Fibroblast of lung (primary cell): Measurements from ENCODE around the gene CSTB. TPM values are rescaled to one million over a fixed set of nuclear protein-coding genes. Genes with fewer than 3 reads are reported as not detected.
A peak's percentile ranks its signal among the peaks of the same experiment; 100 is the strongest.

ENCODE experiments used
- DNase-seq, 2 donors: peaks; one replicate each; pipeline versions ENCODE4 v3.0.0 to v3.0.0-alpha.2; 2010; ENCODE audit warnings: low read depth in 2 of 2
- H2AFZ ChIP-seq: 2 replicates; pipeline ENCODE4 v1.5.1; 2012; ENCODE audit warnings: low read length, control low read depth, inconsistent platforms
- H3K27ac ChIP-seq: 2 replicates; pipeline ENCODE4 v1.5.1; 2011; ENCODE audit warnings: low read length, control low read depth; ENCODE audit not compliant: insufficient read depth
- H3K27me3 ChIP-seq: 2 replicates; pipeline ENCODE4 v1.5.1; 2011; ENCODE audit warnings: mild to moderate bottlenecking, low read length; ENCODE audit not compliant: control insufficient read depth, insufficient read depth
- H3K36me3 ChIP-seq: 2 replicates; pipeline ENCODE4 v1.5.1; 2011; ENCODE audit warnings: low read length; ENCODE audit not compliant: control insufficient read depth, insufficient read depth
- H3K4me1 ChIP-seq: 2 replicates; pipeline ENCODE4 v1.5.1; 2011; ENCODE audit warnings: low read length; ENCODE audit not compliant: control insufficient read depth, insufficient read depth; ENCODE audit errors: extremely low read depth
- H3K4me2 ChIP-seq: 2 replicates; pipeline ENCODE4 v1.5.1; 2011; ENCODE audit warnings: low read length, control low read depth; ENCODE audit not compliant: insufficient read depth; ENCODE audit errors: extremely low read depth
- H3K4me3 ChIP-seq, 4 experiments: fragments of 200-600 bp in 1 of 4; sonication (generic) in 1 of 4; replicated peaks in 1 of 4; 2 replicates each; pipeline ENCODE4 v1.5.1; 2011 to 2016; ENCODE audit warnings: low read length in 4 of 4, low read depth in 3 of 4, mild to moderate bottlenecking in 3 of 4, control low read depth in 2 of 4, inconsistent platforms in 1 of 4, mixed read lengths in 1 of 4; ENCODE audit not compliant: insufficient read depth in 1 of 4; ENCODE audit errors: control extremely low read depth in 1 of 4
- H3K79me2 ChIP-seq: 2 replicates; pipeline ENCODE4 v1.5.1; 2012; ENCODE audit warnings: mild to moderate bottlenecking, low read length, inconsistent platforms; ENCODE audit not compliant: control insufficient read depth, insufficient read depth
- H3K9ac ChIP-seq: 2 replicates; pipeline ENCODE4 v1.5.1; 2011; ENCODE audit warnings: mild to moderate bottlenecking, low read length, control low read depth; ENCODE audit not compliant: insufficient read depth
- H3K9me3 ChIP-seq: 2 replicates; pipeline ENCODE4 v1.5.1; 2012; ENCODE audit warnings: low read depth, low read length; ENCODE audit not compliant: control insufficient read depth, insufficient read depth
- H4K20me1 ChIP-seq: 2 replicates; pipeline ENCODE4 v1.5.1; 2011; ENCODE audit warnings: low read length; ENCODE audit not compliant: control insufficient read depth, insufficient read depth; ENCODE audit errors: extremely low read depth
- CTCF ChIP-seq, 2 donors: IDR thresholded peaks in 1 of 2; conservative IDR thresholded peaks in 1 of 2; 1 replicate in 1 of 2; 2 replicates in 1 of 2; pipeline ENCODE4 v1.5.1; 2011 to 2012; ENCODE audit warnings: low read length in 2 of 2, control low read depth in 1 of 2, inconsistent platforms in 1 of 2, low read depth in 1 of 2, mild to moderate bottlenecking in 1 of 2
- EZH2 ChIP-seq: IDR thresholded peaks from 2 replicates; pipeline ENCODE4 v1.5.1; 2012; ENCODE audit warnings: low read length, control low read depth, mild to moderate bottlenecking; ENCODE audit errors: missing control alignments
- polyA plus RNA-seq, 2 donors: library from polyadenylated mRNA; depleted of rRNA in 1 of 2; stranded (reverse) in 1 of 2; unstranded in 1 of 2; fragments of >200 nt; gene quantifications; 2 replicates each; pipeline ENCODE4 v1.2.1, GENCODE V29; 2011 to 2012; ENCODE audit warnings: missing spikeins in 1 of 2
- total RNA-seq: library from RNA; depleted of rRNA; stranded (reverse); fragments of >200 nt; gene quantifications from 2 replicates; pipeline ENCODE4 v1.2.1, GENCODE V29; 2014

The CSTB gene
- total and polyA plus RNA-seq, 2 donors (not counting 1 experiment from before 2014, with no cell fraction given): 24.8 to 72.5 TPM

GRCh38 chr21:43754948-43755781 lies 20.9 kb downstream of the CSTB start:
- TF ChIP-seq CTCF (conservative IDR thresholded peaks at IDR 0.05 in 1 of 2, IDR thresholded peaks at IDR 0.05 in 1 of 2; ENCODE audit: low read depth in 1 of 2, low read length in 2 of 2): no peak
- no peak for TF ChIP-seq EZH2
- Histone ChIP-seq H4K20me1 (no peaks in the 10 kb centered on the region), H3K9ac (no peak overlapping the region), H3K27me3 (no peaks in the 10 kb centered on the region), H3K9me3 (no peaks in the 10 kb centered on the region), H3K4me3 (no peak overlapping the region), H3K79me2 (no peaks in the 10 kb centered on the region), H2AFZ (no peak overlapping the region), H3K36me3 (peaks cover 40% of the 10 kb centered on the region), H3K4me2 (no peak overlapping the region), H3K4me1 (no peaks in the 10 kb centered on the region), H3K27ac (no peak overlapping the region)
- no peak for DNase-seq

GRCh38 chr21:43753439-43753799 lies 22.7 kb downstream of the CSTB start:
- Histone ChIP-seq H3K9me3 (no peaks in the 10 kb centered on the region), H3K4me1 (no peaks in the 10 kb centered on the region), H3K27ac (no peak overlapping the region), H4K20me1 (no peaks in the 10 kb centered on the region), H3K27me3 (no peaks in the 10 kb centered on the region), H3K9ac (no peak overlapping the region), H2AFZ (no peak overlapping the region), H3K79me2 (no peaks in the 10 kb centered on the region), H3K4me2 (no peak overlapping the region), H3K36me3 (peaks cover 35% of the 10 kb centered on the region), H3K4me3 (no peak overlapping the region)
- no peak for DNase-seq
- TF ChIP-seq CTCF (conservative IDR thresholded peaks at IDR 0.05 in 1 of 2, IDR thresholded peaks at IDR 0.05 in 1 of 2; ENCODE audit: low read depth in 1 of 2, low read length in 2 of 2) (no peak), EZH2 (no peak)

GRCh38 chr21:43752758-43753438 lies 23.2 kb downstream of the CSTB start:
- no peaks in the 10 kb centered on the region for H3K4me1 ChIP-seq
- H3K4me3 ChIP-seq: no peak overlapping the region
- no peak overlapping the region for H3K27ac ChIP-seq
- H3K9ac ChIP-seq: no peak overlapping the region
- peaks cover 35% of the 10 kb centered on the region for H3K36me3 ChIP-seq
- H3K9me3 ChIP-seq: no peaks in the 10 kb centered on the region
- no peak overlapping the region for H3K4me2 ChIP-seq
- no peaks in the 10 kb centered on the region for H3K79me2 ChIP-seq
- H2AFZ ChIP-seq: no peak overlapping the region
- no peaks in the 10 kb centered on the region for H3K27me3 ChIP-seq
- no peaks in the 10 kb centered on the region for H4K20me1 ChIP-seq
- no peak for TF ChIP-seq EZH2
- no peak for TF ChIP-seq CTCF (conservative IDR thresholded peaks at IDR 0.05 in 1 of 2, IDR thresholded peaks at IDR 0.05 in 1 of 2; ENCODE audit: low read depth in 1 of 2, low read length in 2 of 2)
- peak in 1 of 2 donors; percentile 36 for DNase-seq
